ENCODE measurements around the gene SAP30L. TPM values are rescaled to one million over a fixed set of nuclear protein-coding genes. Genes with fewer than 3 reads are reported as not detected.

Gene SAP30L
- total and polyA plus RNA-seq, 2 of the 4 experiments (the other 2 are of a cell fraction) = 9.7 to 17.6 TPM

- H2BK15ac ChIP-seq (ENCODE audit: low read depth, low read length) = no peak overlapping the region
- H3K18ac ChIP-seq (ENCODE audit: low read depth, low read length) = no peak overlapping the region
- no peak overlapping the region for H3K9ac ChIP-seq (ENCODE audit: low read depth, low read length)
- in situ Hi-C loops (cut with MboI; ENCODE audit: low sequenced_read_pairs) = loop anchor here (25.0 kb wide), 1 partner anchor 352 kb away; no protein-coding TSS in a partner anchor
- no peak overlapping the region for H2AK5ac ChIP-seq (ENCODE audit: low read depth, low read length)
- POLR2A ChIA-PET (ENCODE audit: unreplicated experiment) = no interaction called here
- no peak for ATAC-seq (ENCODE audit: low read depth)
- no peak overlapping the region for H2AK9ac ChIP-seq (replicated peaks; ENCODE audit: low read depth, low read length, poor library complexity)
- no peak overlapping the region for H4K8ac ChIP-seq (ENCODE audit: low read depth in 2 of 2, low read length in 2 of 2)
- no peaks in the 10 kb centered on the region for H4K20me1 ChIP-seq (ENCODE audit: insufficient read depth, low read length)
- no peaks in the 10 kb centered on the region for H3K4me1 ChIP-seq (ENCODE audit: control insufficient read depth, insufficient read depth, low read length)
- intact Hi-C loops (cut with micrococcal nuclease) = loop anchor here (5.0 kb wide), 1 partner anchor 488 kb away; no protein-coding TSS in a partner anchor
- no peak overlapping the region for H3K14ac ChIP-seq (replicated peaks; ENCODE audit: low read depth, low read length)
- CTCF ChIA-PET = interaction anchor here (1.1 to 1.3 kb wide), 2 partner anchors 143 to 388 kb away, joined by 3 to 4 read pairs; no protein-coding TSS in a partner anchor
- H3K4me2 ChIP-seq (ENCODE audit: low read depth, low read length) = no peak overlapping the region
- WGBS, 2 experiments (ENCODE audit: extremely low coverage in 2 of 2, insufficient read length in 1 of 2) = no CpG with 5 or more reads among the region's 4 CpGs
- no peak for DNase-seq
- H3K9me1 ChIP-seq (ENCODE audit: insufficient read depth, low read length) = no peaks in the 10 kb centered on the region
- H2BK120ac ChIP-seq (ENCODE audit: low read depth, low read length) = no peak overlapping the region
- H2BK5ac ChIP-seq (ENCODE audit: low read depth, low read length, poor library complexity, severe bottlenecking) = no peak overlapping the region
- peaks cover 22% of the 10 kb centered on the region for H3K36me3 ChIP-seq (ENCODE audit: control insufficient read depth, insufficient read depth, low read length)
- H3K27me3 ChIP-seq (ENCODE audit: control insufficient read depth, insufficient read depth, low read length) = no peaks in the 10 kb centered on the region
- H2BK20ac ChIP-seq (ENCODE audit: low read depth, low read length) = no peak overlapping the region
- no peaks in the 10 kb centered on the region for H3K9me3 ChIP-seq (ENCODE audit: control insufficient read depth, insufficient read depth, low read length)
- no peaks in the 10 kb centered on the region for H3K79me1 ChIP-seq (ENCODE audit: low read depth in 1 of 2, low read length in 2 of 2)
- no peak overlapping the region for H2AFZ ChIP-seq (replicated peaks; ENCODE audit: low read length, poor library complexity)
- H3K4me3 ChIP-seq (ENCODE audit: insufficient read depth, low read depth, low read length) = no peak overlapping the region
- BruUV-seq (replicated peaks) = no TSS peak
- H3K23ac ChIP-seq (ENCODE audit: low read depth, low read length) = no peak overlapping the region
- H4K5ac ChIP-seq (ENCODE audit: low read depth, low read length) = no peak overlapping the region
- dilution Hi-C loops (cut with HindIII; ENCODE audit: low sequenced_read_pairs, unreplicated experiment) = no loop called here
- no peak overlapping the region for H4K91ac ChIP-seq (ENCODE audit: insufficient read depth, low read depth, low read length)
- H3K56ac ChIP-seq (ENCODE audit: extremely low read depth, insufficient read depth, low read length) = no peak overlapping the region
- no peak overlapping the region for H3K4ac ChIP-seq (ENCODE audit: low read depth, low read length)
- TF ChIP-seq FOS (IDR thresholded peaks at IDR 0.05; ENCODE audit: low read depth, low read length) (no peak), MXI1 (IDR thresholded peaks at IDR 0.05; ENCODE audit: borderline replicate concordance, low read depth, low read length) (no peak), MAFK (IDR thresholded peaks at IDR 0.05; ENCODE audit: low read depth, low read length) (no peak), RFX5 (IDR thresholded peaks at IDR 0.05; ENCODE audit: low read depth, low read length) (no peak), CTCF (conservative IDR thresholded peaks at IDR 0.05; ENCODE audit: low read depth, low read length) (no peak), ELK1 (IDR thresholded peaks at IDR 0.05; ENCODE audit: borderline replicate concordance, low read depth, low read length) (no peak), RAD21 (IDR thresholded peaks at IDR 0.05; ENCODE audit: low read length) (no peak), POLR2A (IDR thresholded peaks at IDR 0.05; ENCODE audit: low read depth, low read length) (no peak), RCOR1 (IDR thresholded peaks at IDR 0.05; ENCODE audit: insufficient replicate concordance, low read length) (no peak), NFE2L2 (IDR thresholded peaks at IDR 0.05; ENCODE audit: low read depth, low read length) (no peak), CEBPB (IDR thresholded peaks at IDR 0.05; ENCODE audit: low read depth, low read length) (no peak)
- H3K27ac ChIP-seq (ENCODE audit: insufficient read depth, low read length) = no peak overlapping the region
Observed at GRCh38 chr5:154460172-154460571, 14.4 kb downstream of the SAP30L start.

All from IMR-90 (cell line).